CD4-positive, alpha-beta memory T cell (primary cell): ENCODE measurements around the gene LIPC. TPM values are rescaled to one million over a fixed set of nuclear protein-coding genes. Genes with fewer than 3 reads are reported as not detected.

ENCODE experiments used
- CTCF ChIA-PET: fragments of 350-600 bp; sonication (Branson Sonifier 250); formaldehyde crosslinking; loops from one replicate; lab custom pipeline; 2021; ENCODE audit warnings: inconsistent platforms; ENCODE audit not compliant: partially characterized antibody; lab: Charles Lee
- POLR2A ChIA-PET: fragments of 350-600 bp; sonication (Branson Sonifier 250); formaldehyde crosslinking; loops from one replicate; lab custom pipeline; 2021; ENCODE audit not compliant: partially characterized antibody; lab: Charles Lee
- DNase-seq, 5 donors: peaks; one replicate each; pipeline versions ENCODE4 v3.0.0 to v3.0.0-alpha.2; 2020 to 2022; ENCODE audit warnings: mixed read lengths in 1 of 5
- H3K27ac ChIP-seq: one replicate; pipeline ENCODE4 v1.7.0; 2013; ENCODE audit warnings: low read depth, low read length
- H3K27me3 ChIP-seq: 2 replicates; pipeline ENCODE4 v1.7.0; 2013; ENCODE audit warnings: mild to moderate bottlenecking, low read length, moderate library complexity; ENCODE audit not compliant: insufficient read depth
- H3K36me3 ChIP-seq: 2 replicates; pipeline ENCODE4 v1.7.0; 2013; ENCODE audit warnings: mild to moderate bottlenecking, low read length, moderate library complexity; ENCODE audit not compliant: insufficient read depth
- H3K4me1 ChIP-seq: 2 replicates; pipeline ENCODE4 v1.7.0; 2013; ENCODE audit warnings: mild to moderate bottlenecking, low read length, moderate library complexity; ENCODE audit not compliant: insufficient read depth
- H3K4me3 ChIP-seq, 2 donors: one replicate each; pipeline ENCODE4 v1.7.0; 2013; ENCODE audit warnings: low read length in 2 of 2, mild to moderate bottlenecking in 1 of 2
- H3K9me3 ChIP-seq, 2 donors: one replicate each; pipeline ENCODE4 v1.7.0; 2013; ENCODE audit warnings: low read length in 2 of 2, control low read depth in 1 of 2; ENCODE audit not compliant: control insufficient read depth in 1 of 2
- H3K27ac Mint-ChIP-seq, 7 donors: one replicate each; pipeline ENCODE4 v1.8.0; 2020 to 2021; ENCODE audit warnings: mixed read lengths in 7 of 7, mild to moderate bottlenecking in 6 of 7, inconsistent platforms in 3 of 7, moderate library complexity in 3 of 7
- H3K27me3 Mint-ChIP-seq, 2 donors: one replicate each; pipeline ENCODE4 v1.8.0; 2020 to 2021; ENCODE audit warnings: mixed read lengths in 2 of 2
- H3K36me3 Mint-ChIP-seq, 2 donors: one replicate each; pipeline ENCODE4 v1.8.0; 2020 to 2021; ENCODE audit warnings: mixed read lengths in 2 of 2, inconsistent platforms in 1 of 2, mild to moderate bottlenecking in 1 of 2
- H3K4me1 Mint-ChIP-seq, 4 donors: one replicate each; pipeline ENCODE4 v1.8.0; 2020 to 2021; ENCODE audit warnings: mixed read lengths in 4 of 4, mild to moderate bottlenecking in 1 of 4
- H3K4me3 Mint-ChIP-seq, 8 donors: one replicate each; pipeline ENCODE4 v1.8.0; 2020 to 2021; ENCODE audit warnings: mixed read lengths in 8 of 8, mild to moderate bottlenecking in 7 of 8, moderate library complexity in 6 of 8, inconsistent platforms in 3 of 8
- H3K9me3 Mint-ChIP-seq, 8 donors: one replicate each; pipeline ENCODE4 v1.8.0; 2020 to 2021; ENCODE audit warnings: mixed read lengths in 8 of 8, mild to moderate bottlenecking in 5 of 8, inconsistent platforms in 3 of 8, moderate library complexity in 1 of 8
- intact Hi-C: fragments of 100-400 bp; cut with micrococcal nuclease; formaldehyde crosslinking; loops from one replicate; pipeline ENCODE4 v1.15.1; 2023
- polyA plus RNA-seq, 2 donors: library from polyadenylated mRNA; unstranded; fragments of 300-500 nt; fragmentation: Illumina TruSeq; gene quantifications; one replicate each; pipeline ENCODE4 v1.2.3, GENCODE V29; 2021
- total RNA-seq, 2 experiments: library from RNA; stranded (reverse); gene quantifications; one replicate each; pipeline ENCODE4 v1.2.3, GENCODE V29; 2021

The LIPC gene
- total and polyA plus RNA-seq, 4 experiments from 2014 or later, result 0.25 to 2.4 (median 0.41) TPM; not detected in 1

GRCh38 chr15:58454950-58455401 is 23.2 kb downstream of the LIPC start:
- no peaks in the 10 kb centered on the region for H3K9me3 Mint-ChIP-seq
- POLR2A ChIA-PET, result interaction anchor here (0.5 kb wide), 1 partner anchor 19 kb away, joined by 4 read pairs; no protein-coding TSS in a partner anchor
- no peaks in the 10 kb centered on the region for H3K36me3 Mint-ChIP-seq
- H3K4me1 Mint-ChIP-seq, result peaks cover 16 to 31% (median 23%) of the 10 kb centered on the region in 4 donors
- intact Hi-C loops, result no loop called here
- no peaks in the 10 kb centered on the region for H3K36me3 ChIP-seq
- no peak overlapping the region for H3K4me3 ChIP-seq
- H3K27me3 Mint-ChIP-seq, result peaks cover 0 to 4% of the 10 kb centered on the region in 2 donors
- peaks cover 25% of the 10 kb centered on the region for H3K4me1 ChIP-seq
- H3K27ac ChIP-seq, result no peak overlapping the region
- CTCF ChIA-PET, result no interaction called here
- DNase-seq, result no peak
- no peaks in the 10 kb centered on the region for H3K27me3 ChIP-seq
- no peak overlapping the region for H3K4me3 Mint-ChIP-seq
- H3K9me3 ChIP-seq, result no peaks in the 10 kb centered on the region
- H3K27ac Mint-ChIP-seq, result peak overlapping the region in 1 of 7 donors; percentile 35

GRCh38 chr15:58457466-58457965 is 25.7 kb downstream of the LIPC start:
- peak overlapping the region in 2 of 8 donors; percentile 27 to 44 for H3K4me3 Mint-ChIP-seq
- no peak overlapping the region for H3K4me3 ChIP-seq
- peaks cover 19 to 31% (median 26%) of the 10 kb centered on the region in 4 donors for H3K4me1 Mint-ChIP-seq
- intact Hi-C loops, result no loop called here
- H3K36me3 Mint-ChIP-seq, result no peaks in the 10 kb centered on the region
- H3K27ac Mint-ChIP-seq, result peak overlapping the region in 2 of 7 donors; percentile 48 to 53
- POLR2A ChIA-PET, result interaction anchor here (1.1 kb wide), 1 partner anchor 11 kb away, joined by 3 read pairs; no protein-coding TSS in a partner anchor
- no peak overlapping the region for H3K27ac ChIP-seq
- DNase-seq, result no peak
- no peaks in the 10 kb centered on the region for H3K36me3 ChIP-seq
- CTCF ChIA-PET, result no interaction called here
- no peaks in the 10 kb centered on the region for H3K9me3 ChIP-seq
- H3K4me1 ChIP-seq, result peaks cover 25% of the 10 kb centered on the region
- no peaks in the 10 kb centered on the region for H3K27me3 ChIP-seq
- peaks cover 0 to 4% of the 10 kb centered on the region in 2 donors for H3K27me3 Mint-ChIP-seq
- no peaks in the 10 kb centered on the region for H3K9me3 Mint-ChIP-seq

- Mint-ChIP-seq H3K4me1 (peaks cover 19 to 34% (median 27%) of the 10 kb centered on the region in 4 donors), H3K27me3 (peaks cover 0 to 4% of the 10 kb centered on the region in 2 donors), H3K27ac (peak overlapping the region in 1 of 7 donors; percentile 6), H3K9me3 (no peaks in the 10 kb centered on the region), H3K36me3 (no peaks in the 10 kb centered on the region), H3K4me3 (peak overlapping the region in 1 of 8 donors; percentile 62)
- Histone ChIP-seq H3K27ac (no peak overlapping the region), H3K27me3 (no peaks in the 10 kb centered on the region), H3K4me3 (no peak overlapping the region), H3K9me3 (no peaks in the 10 kb centered on the region), H3K36me3 (no peaks in the 10 kb centered on the region), H3K4me1 (peaks cover 25% of the 10 kb centered on the region)
- ChIA-PET POLR2A (interaction anchor here (1.1 kb wide), 1 partner anchor 11 kb away, joined by 3 read pairs; no protein-coding TSS in a partner anchor), CTCF (no interaction called here)
- intact Hi-C loops, result no loop called here
- no peak for DNase-seq
These were observed 26.3 kb downstream of the LIPC start for GRCh38 chr15:58458076-58458475.

GRCh38 chr15:58459045-58459444 is 27.3 kb downstream of the LIPC start:
- Histone ChIP-seq H3K9me3 (no peaks in the 10 kb centered on the region), H3K4me1 (peaks cover 25% of the 10 kb centered on the region), H3K27me3 (no peaks in the 10 kb centered on the region), H3K36me3 (no peaks in the 10 kb centered on the region), H3K27ac (no peak overlapping the region), H3K4me3 (no peak overlapping the region)
- Mint-ChIP-seq H3K9me3 (no peaks in the 10 kb centered on the region), H3K27ac (peak overlapping the region in 1 of 7 donors; percentile 18), H3K4me1 (peaks cover 22 to 38% (median 27%) of the 10 kb centered on the region in 4 donors), H3K27me3 (peaks cover 2 to 4% of the 10 kb centered on the region in 2 donors), H3K36me3 (no peaks in the 10 kb centered on the region), H3K4me3 (peak overlapping the region in 1 of 8 donors; percentile 53)
- intact Hi-C loops, result no loop called here
- ChIA-PET POLR2A (no interaction called here), CTCF (interaction anchor here (1.3 kb wide), 1 partner anchor 11 kb away, joined by 4 read pairs; no protein-coding TSS in a partner anchor)
- DNase-seq, result no peak

GRCh38 chr15:58459560-58459959 is 27.8 kb downstream of the LIPC start:
- no peak overlapping the region for H3K4me3 ChIP-seq
- H3K9me3 ChIP-seq, result no peaks in the 10 kb centered on the region
- POLR2A ChIA-PET, result no interaction called here
- no peaks in the 10 kb centered on the region for H3K36me3 ChIP-seq
- intact Hi-C loops, result no loop called here
- no peak for DNase-seq
- Mint-ChIP-seq H3K9me3 (no peaks in the 10 kb centered on the region), H3K27ac (peak overlapping the region in 2 of 7 donors; percentile 18 to 25), H3K36me3 (no peaks in the 10 kb centered on the region), H3K4me3 (peak overlapping the region in 1 of 8 donors; percentile 33), H3K27me3 (peaks cover 2 to 4% of the 10 kb centered on the region in 2 donors), H3K4me1 (peaks cover 25 to 40% (median 28%) of the 10 kb centered on the region in 4 donors)
- CTCF ChIA-PET, result interaction anchor here (1.3 kb wide), 1 partner anchor 11 kb away, joined by 4 read pairs; no protein-coding TSS in a partner anchor
- H3K27ac ChIP-seq, result no peak overlapping the region
- no peaks in the 10 kb centered on the region for H3K27me3 ChIP-seq
- H3K4me1 ChIP-seq, result peaks cover 25% of the 10 kb centered on the region

- Histone ChIP-seq H3K4me3 (no peak overlapping the region), H3K27me3 (no peaks in the 10 kb centered on the region), H3K27ac (no peak overlapping the region), H3K4me1 (peaks cover 25% of the 10 kb centered on the region), H3K9me3 (no peaks in the 10 kb centered on the region), H3K36me3 (no peaks in the 10 kb centered on the region)
- H3K27me3 Mint-ChIP-seq, result peaks cover 2 to 4% of the 10 kb centered on the region in 2 donors
- H3K36me3 Mint-ChIP-seq, result no peaks in the 10 kb centered on the region
- POLR2A ChIA-PET, result no interaction called here
- H3K4me1 Mint-ChIP-seq, result peaks cover 23 to 37% (median 28%) of the 10 kb centered on the region in 4 donors
- H3K9me3 Mint-ChIP-seq, result no peaks in the 10 kb centered on the region
- CTCF ChIA-PET, result interaction anchor here (1.3 kb wide), 1 partner anchor 10 kb away, joined by 4 read pairs; no protein-coding TSS in a partner anchor
- intact Hi-C loops, result no loop called here
- no peak for DNase-seq
- H3K27ac Mint-ChIP-seq, result peak overlapping the region in 1 of 7 donors; percentile 50
- no peak overlapping the region for H3K4me3 Mint-ChIP-seq
These were observed 28.5 kb downstream of the LIPC start for GRCh38 chr15:58460116-58460790.

- Mint-ChIP-seq H3K36me3 (no peaks in the 10 kb centered on the region), H3K4me1 (peaks cover 25 to 37% (median 28%) of the 10 kb centered on the region in 4 donors), H3K9me3 (no peaks in the 10 kb centered on the region), H3K27ac (no peak overlapping the region), H3K27me3 (peaks cover 2 to 4% of the 10 kb centered on the region in 2 donors), H3K4me3 (no peak overlapping the region)
- POLR2A ChIA-PET, result no interaction called here
- no peak overlapping the region for H3K27ac ChIP-seq
- no peak overlapping the region for H3K4me3 ChIP-seq
- no peaks in the 10 kb centered on the region for H3K27me3 ChIP-seq
- H3K36me3 ChIP-seq, result no peaks in the 10 kb centered on the region
- intact Hi-C loops, result no loop called here
- no peaks in the 10 kb centered on the region for H3K9me3 ChIP-seq
- CTCF ChIA-PET, result no interaction called here
- H3K4me1 ChIP-seq, result peaks cover 25% of the 10 kb centered on the region
- DNase-seq, result no peak
These were observed 29.1 kb downstream of the LIPC start for GRCh38 chr15:58460872-58461271.
